Kidney tubule cell (primary cell): Measurements from ENCODE around the gene PCDH9.

ENCODE experiments used
- DNase-seq: peaks from one replicate; pipeline ENCODE4 v3.0.0-alpha.2; 2018; ENCODE audit warnings: low spot score

The PCDH9 gene

DNA sequence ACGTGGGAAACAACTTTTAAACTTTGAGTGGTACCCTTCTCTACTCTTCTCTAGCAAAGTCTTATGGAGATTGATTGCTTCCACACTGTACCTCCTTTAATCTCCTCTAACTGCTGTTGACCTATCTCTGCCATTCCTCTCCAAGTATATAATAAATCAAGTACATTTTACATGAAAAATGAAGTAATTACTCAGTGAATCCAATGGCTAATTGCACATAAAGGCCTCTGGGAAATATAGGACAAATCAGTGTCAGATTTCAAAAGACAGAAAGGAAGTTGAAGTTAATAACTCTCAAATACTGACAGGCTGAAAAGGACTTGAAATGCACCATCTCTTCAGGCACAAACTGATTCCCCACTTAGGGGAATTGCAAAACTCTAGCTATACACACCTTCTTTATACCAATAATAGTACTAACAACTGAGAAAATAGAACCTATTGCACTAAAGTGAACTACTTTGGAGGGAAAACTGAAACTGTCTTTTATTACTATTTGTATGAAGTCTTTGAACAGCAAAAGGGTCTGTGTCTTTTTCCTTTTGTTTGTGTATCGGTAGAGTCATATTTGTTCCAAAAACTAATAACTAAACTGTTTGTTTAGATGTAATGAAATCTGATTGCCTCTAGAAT, 701.1 kb downstream of the PCDH9 start:
- DNase-seq = no peak

GRCh38 chr13:66528180-66528579, 702.0 kb downstream of the PCDH9 start:
- DNase-seq = no peak

GRCh38 chr13:66520511-66521355, 709.4 kb downstream of the PCDH9 start:
- no peak for DNase-seq

DNA sequence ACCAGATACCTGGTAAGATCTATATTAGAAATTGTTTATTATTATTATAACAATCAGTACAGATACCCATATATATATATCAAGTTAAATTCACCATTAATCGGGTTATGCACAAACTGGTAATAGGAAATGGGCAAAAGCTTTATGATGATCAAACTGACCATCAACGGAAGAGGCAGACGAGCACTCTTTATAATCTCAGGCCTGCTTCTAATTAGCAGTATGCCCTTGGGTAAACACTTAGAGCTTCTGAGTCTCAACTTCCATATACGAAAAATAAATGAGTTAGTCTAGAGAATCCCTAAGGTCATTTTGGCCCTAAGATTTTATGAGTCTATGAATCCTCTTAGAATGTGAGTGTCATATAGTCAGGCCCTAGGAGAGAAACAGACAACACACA, 710.9 kb downstream of the PCDH9 start:
- no peak for DNase-seq

- DNase-seq = peak; percentile 28
Observed at GRCh38 chr13:66518068-66518467, 712.1 kb downstream of the PCDH9 start.

GRCh38 chr13:66513728-66514127, 716.4 kb downstream of the PCDH9 start:
- peak; percentile 15 for DNase-seq

GRCh38 chr13:66509175-66509574, 721.0 kb downstream of the PCDH9 start:
- no peak for DNase-seq

DNA sequence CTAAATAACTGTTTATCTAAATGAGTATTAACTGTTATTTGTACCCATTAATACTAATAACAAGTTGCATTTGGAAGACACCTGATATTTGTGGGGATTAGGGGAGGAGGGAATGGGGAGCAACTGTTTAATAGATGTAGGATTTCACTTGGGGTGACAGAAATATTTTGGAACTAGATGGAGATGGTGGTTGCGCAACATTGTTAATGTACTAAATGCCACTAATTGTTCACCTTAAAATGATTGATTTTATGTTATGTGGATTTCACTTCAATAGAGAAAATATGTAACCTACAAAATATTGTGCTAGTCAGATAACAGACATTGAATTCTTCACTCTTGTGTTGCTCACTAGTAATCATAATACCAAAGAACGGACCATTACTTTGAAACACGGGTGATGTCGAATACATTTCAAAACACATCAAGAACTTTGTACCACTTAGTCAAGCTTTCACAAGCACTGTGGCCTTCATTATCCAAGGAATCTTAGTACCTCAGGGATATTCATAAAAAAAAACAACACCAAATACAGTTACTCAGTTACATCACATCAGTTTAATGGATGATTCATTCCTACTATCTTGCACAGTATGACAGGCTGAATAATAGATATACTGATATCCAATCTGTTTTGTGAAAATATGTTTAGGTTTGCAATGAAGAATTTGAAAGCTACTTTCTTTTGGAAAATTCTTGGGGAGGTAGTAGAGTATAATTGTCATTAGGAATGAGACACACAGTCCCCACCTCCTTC, 721.8 kb downstream of the PCDH9 start:
- DNase-seq = no peak

- no peak for DNase-seq
Observed at GRCh38 chr13:66506979-66507378, 723.2 kb downstream of the PCDH9 start.

GRCh38 chr13:66506051-66506777, 723.9 kb downstream of the PCDH9 start:
- no peak for DNase-seq

DNA sequence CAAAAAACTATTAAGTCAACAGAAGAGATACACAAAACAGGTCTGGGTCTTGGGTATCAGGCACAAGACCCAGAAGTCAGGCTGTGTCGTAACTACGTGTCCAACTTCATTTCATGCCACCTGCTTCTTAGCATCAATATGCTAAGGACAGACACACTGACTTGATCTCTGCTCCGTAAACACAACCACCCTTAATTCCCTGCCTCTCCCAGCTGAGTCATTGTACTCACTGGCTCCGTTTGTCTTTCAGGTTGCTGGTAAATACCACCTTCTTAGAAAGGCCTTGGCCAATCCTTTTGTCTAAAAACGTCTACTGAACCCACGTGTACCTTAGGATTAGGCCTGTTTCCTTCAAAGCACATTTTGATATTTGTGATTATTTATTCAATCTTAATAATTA, 726.2 kb downstream of the PCDH9 start:
- no peak for DNase-seq

DNA sequence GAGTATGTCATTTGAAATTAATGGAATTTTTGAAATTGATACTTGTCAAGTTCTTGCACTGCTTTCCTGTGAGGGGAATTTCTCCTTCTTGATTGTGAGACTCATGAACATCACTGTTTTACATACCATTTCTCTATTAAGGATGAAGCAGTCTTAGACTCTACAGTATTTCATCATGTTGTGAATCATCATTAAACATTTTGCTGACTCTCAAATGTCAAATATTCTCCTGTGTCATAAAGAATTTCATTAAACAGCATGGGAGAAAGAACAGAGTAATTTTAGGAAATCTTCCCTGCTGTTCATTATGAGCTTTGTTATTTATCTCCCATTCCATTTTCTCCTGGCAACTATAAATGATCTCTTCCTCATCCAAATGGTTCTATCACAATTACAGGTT, 729.0 kb downstream of the PCDH9 start:
- peak; percentile 23 for DNase-seq

DNA sequence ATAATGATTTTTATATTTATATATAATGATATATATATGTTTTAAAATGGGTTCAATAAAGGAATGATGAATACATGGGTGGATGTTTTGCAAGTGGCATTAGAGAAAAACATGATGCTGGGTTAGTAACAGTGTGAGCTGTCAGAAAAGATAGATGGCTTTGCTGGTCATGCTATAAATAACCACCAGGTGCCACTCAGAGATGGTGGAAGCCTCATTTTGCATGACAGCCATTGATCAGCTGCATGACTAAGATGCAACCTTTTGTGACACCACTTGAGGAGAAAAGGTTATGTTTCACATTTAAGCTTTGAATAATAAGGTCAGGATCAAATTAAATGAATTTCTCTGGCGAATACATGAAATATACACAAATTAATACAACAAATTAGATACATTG, 737.7 kb downstream of the PCDH9 start:
- peak; percentile 40 for DNase-seq

DNA sequence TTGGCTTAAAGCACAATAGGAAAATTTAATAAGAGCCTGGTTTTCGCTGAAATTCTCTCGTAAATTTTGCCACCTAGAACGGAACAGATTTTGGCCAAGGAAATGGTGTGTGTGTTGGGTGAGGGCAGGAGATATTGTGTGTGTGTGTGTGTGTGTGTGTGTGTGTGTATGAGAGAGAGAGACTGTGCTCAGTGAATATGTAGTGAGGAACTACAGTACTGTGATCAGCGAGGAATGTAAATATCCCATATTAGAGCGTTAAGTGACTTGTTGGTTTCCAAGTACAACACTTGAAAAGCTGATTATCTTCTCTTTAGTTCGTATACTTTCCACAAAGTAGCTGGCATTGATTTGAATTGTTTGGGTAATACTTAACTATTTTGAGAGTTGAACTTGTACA, 738.9 kb downstream of the PCDH9 start:
- DNase-seq = no peak

GRCh38 chr13:66489586-66489985, 740.5 kb downstream of the PCDH9 start:
- no peak for DNase-seq

DNA sequence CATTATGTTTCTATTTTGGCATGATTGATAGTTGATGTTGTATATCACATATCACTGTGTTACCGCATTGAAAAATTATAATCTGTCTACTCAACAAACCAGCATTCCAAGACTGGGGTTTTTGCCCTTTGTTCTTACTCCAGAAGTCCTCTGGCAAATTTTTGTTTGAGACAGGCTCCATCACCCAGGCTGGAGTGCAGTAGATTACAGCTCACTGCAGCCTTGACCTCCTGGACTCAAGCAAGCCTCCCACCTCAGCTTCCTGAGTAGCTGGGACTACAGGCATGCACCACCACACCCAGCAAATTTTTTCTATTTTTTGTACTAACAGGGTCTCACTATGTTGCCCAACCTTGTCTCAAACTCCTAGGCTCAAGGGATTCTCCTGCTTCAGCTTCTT, 741.0 kb downstream of the PCDH9 start:
- no peak for DNase-seq

DNA sequence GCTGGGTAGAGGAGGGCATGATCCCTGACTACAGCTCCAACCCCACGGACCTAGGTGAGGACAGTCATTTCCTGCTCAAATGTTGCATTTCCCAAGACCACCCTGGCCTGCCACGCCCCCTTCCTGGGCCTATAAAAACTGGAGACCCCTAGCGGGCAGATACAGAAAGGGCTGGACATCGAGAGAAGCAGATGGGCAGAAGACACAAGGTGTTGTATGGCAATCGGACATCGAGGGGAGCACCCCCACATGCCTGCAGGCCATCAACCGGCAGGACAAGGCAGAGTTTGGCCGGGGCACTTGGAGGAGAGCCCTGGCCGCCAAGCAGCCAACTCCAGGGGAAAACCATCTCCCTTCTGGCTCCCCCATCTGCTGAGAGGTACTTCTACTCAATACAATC, 746.4 kb downstream of the PCDH9 start:
- DNase-seq = no peak

DNA sequence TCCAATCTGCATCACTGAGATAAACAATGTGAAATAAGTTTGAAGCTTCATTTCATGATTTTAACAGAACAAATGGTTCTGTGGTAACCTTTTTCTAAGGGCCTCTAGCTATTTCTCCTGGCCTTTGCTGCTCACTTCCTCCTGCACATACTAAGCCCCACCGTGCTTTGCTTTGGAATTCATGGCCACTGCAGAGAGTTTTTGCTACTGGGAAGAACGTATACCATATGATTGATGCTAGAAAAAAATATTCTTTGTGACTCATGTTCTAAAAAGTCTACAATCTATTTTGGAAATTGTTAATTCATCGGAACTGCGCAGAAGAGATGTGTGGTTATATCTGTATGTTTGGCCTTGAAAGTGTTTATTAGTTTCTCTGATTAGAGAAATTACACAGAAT, 747.3 kb downstream of the PCDH9 start:
- no peak for DNase-seq

GRCh38 chr13:66477816-66478215, 752.3 kb downstream of the PCDH9 start:
- no peak for DNase-seq

GRCh38 chr13:66475061-66475460, 755.1 kb downstream of the PCDH9 start:
- DNase-seq = no peak

DNA sequence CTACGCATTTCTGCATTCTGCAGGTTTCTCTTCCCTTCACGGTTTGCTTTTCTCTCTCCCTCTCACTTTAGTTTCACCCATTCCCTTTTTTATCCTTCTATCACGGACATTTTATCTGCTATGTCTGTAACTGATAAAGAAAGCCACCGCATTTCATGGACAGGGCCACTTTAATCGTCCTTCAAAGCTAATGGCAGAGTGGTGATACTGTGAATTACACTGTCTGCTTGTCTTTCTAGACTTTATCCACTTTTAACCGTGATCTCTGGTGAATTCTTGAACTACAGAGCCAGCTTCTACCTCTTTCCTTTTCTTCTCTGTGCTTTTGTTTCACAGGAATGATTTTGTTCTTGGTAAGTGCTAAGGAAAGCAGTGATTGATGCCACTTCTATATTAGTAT, 760.4 kb downstream of the PCDH9 start:
- DNase-seq = no peak

DNA sequence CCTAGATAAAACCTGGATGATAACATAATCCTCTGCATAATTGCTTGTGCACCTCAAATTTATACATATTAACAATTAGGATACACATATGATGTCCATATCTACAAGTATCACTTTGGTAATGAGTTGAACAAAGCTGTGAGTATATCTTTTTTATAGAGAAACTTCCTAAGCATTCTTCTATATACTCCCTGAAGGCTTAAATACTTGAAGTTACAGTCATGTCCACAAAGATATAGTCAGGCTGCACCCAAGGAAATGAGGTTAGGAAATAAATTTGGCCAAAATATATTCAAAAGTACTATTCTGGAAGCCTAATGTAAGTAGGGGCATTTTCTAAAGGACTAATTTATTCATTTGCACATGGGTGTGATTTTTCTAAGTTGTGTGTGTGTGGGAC, 761.5 kb downstream of the PCDH9 start:
- DNase-seq = no peak
